ENCODE data around the gene PIEZO2. TPM values are rescaled to one million over a fixed set of nuclear protein-coding genes. Genes with fewer than 3 reads are reported as not detected.

Gene PIEZO2
- total RNA-seq, 1 experiment from 2014 or later, result 0.57 TPM

- Histone ChIP-seq H3K4me3 (ENCODE audit: low read depth in 2 of 2, low read length in 2 of 2) (no peak overlapping the region), H3K4me1 (ENCODE audit: control insufficient read depth, insufficient read depth, low read length) (no peaks in the 10 kb centered on the region), H3K9me3 (ENCODE audit: control insufficient read depth, insufficient read depth, low read depth, low read length) (peaks cover 15% of the 10 kb centered on the region), H3K27me3 (ENCODE audit: control insufficient read depth, insufficient read depth, low read length) (no peaks in the 10 kb centered on the region), H3K36me3 (ENCODE audit: control insufficient read depth, insufficient read depth, low read length) (no peaks in the 10 kb centered on the region), H3K27ac (ENCODE audit: low read length) (no peak overlapping the region)
- ChIA-PET POLR2A (no interaction called here), CTCF (no interaction called here)
- BruUV-seq (replicated peaks), result no TSS peak
- TF ChIP-seq REST (IDR thresholded peaks at IDR 0.05; ENCODE audit: insufficient read depth in 1 of 2, low read depth in 2 of 2, low read length in 1 of 2) (no peak), POLR2AphosphoS5 (IDR thresholded peaks at IDR 0.05; ENCODE audit: low read depth, low read length) (no peak), SIN3A (IDR thresholded peaks at IDR 0.05; ENCODE audit: borderline replicate concordance, insufficient read depth, low read depth, low read length) (no peak), CTCF (IDR thresholded peaks at IDR 0.05) (no peak), TCF7L2 (IDR thresholded peaks at IDR 0.05; ENCODE audit: low read depth, low read length) (no peak)
- no peak for ATAC-seq
- in situ Hi-C loops (cut with HindIII; ENCODE audit: low pct_unique_long_range_greater_than_20kb, low sequenced_read_pairs) (no loop called here), intact Hi-C loops (cut with micrococcal nuclease; ENCODE audit: unreplicated experiment) (no loop called here)
- no peak for DNase-seq (ENCODE audit: low read depth, low spot score)
These were observed 199.1 kb downstream of the PIEZO2 start for GRCh38 chr18:10950080-10950875.

- no TSS peak for BruUV-seq (replicated peaks)
- peaks cover 15% of the 10 kb centered on the region for H3K9me3 ChIP-seq (ENCODE audit: control insufficient read depth, insufficient read depth, low read depth, low read length)
- H3K36me3 ChIP-seq (ENCODE audit: control insufficient read depth, insufficient read depth, low read length), result no peaks in the 10 kb centered on the region
- ChIA-PET CTCF (no interaction called here), POLR2A (no interaction called here)
- H3K4me1 ChIP-seq (ENCODE audit: control insufficient read depth, insufficient read depth, low read length), result no peaks in the 10 kb centered on the region
- TF ChIP-seq CTCF (IDR thresholded peaks at IDR 0.05) (no peak), REST (IDR thresholded peaks at IDR 0.05; ENCODE audit: insufficient read depth in 1 of 2, low read depth in 2 of 2, low read length in 1 of 2) (no peak), SIN3A (IDR thresholded peaks at IDR 0.05; ENCODE audit: borderline replicate concordance, insufficient read depth, low read depth, low read length) (no peak), TCF7L2 (IDR thresholded peaks at IDR 0.05; ENCODE audit: low read depth, low read length) (no peak), POLR2AphosphoS5 (IDR thresholded peaks at IDR 0.05; ENCODE audit: low read depth, low read length) (no peak)
- no peaks in the 10 kb centered on the region for H3K27me3 ChIP-seq (ENCODE audit: control insufficient read depth, insufficient read depth, low read length)
- in situ Hi-C loops (cut with HindIII; ENCODE audit: low pct_unique_long_range_greater_than_20kb, low sequenced_read_pairs), result no loop called here
- no peak overlapping the region for H3K4me3 ChIP-seq (ENCODE audit: low read depth in 2 of 2, low read length in 2 of 2)
- no peak overlapping the region for H3K27ac ChIP-seq (ENCODE audit: low read length)
- no peak for ATAC-seq
- DNase-seq (ENCODE audit: low read depth, low spot score), result no peak
- intact Hi-C loops (cut with micrococcal nuclease; ENCODE audit: unreplicated experiment), result no loop called here
These were observed 199.7 kb downstream of the PIEZO2 start for GRCh38 chr18:10949655-10950054.

All from Panc1 (cell line).